HG03457 (cell line): Measurements from ENCODE around the gene BOD1.

Source experiments
- ATAC-seq: cut with Tn5 transposase; IDR thresholded peaks from one replicate; pipeline ENCODE4 v1.9.1; 2021; ENCODE audit warnings: moderate number of reproducible peaks; ENCODE audit not compliant: unreplicated experiment

The BOD1 gene

GRCh38 chr5:173642191-173642816 lies 25.9 kb upstream of the BOD1 start:
- ATAC-seq = no peak

- ATAC-seq = no peak
Measured at GRCh38 chr5:173640156-173640804, 23.8 kb upstream of the BOD1 start.

GRCh38 chr5:173638126-173639040 lies 21.9 kb upstream of the BOD1 start:
- no peak for ATAC-seq

GRCh38 chr5:173637340-173637739 lies 20.9 kb upstream of the BOD1 start:
- ATAC-seq = no peak

GRCh38 chr5:173634465-173634983 lies 18.1 kb upstream of the BOD1 start:
- ATAC-seq = no peak

- no peak for ATAC-seq
Measured at GRCh38 chr5:173633304-173633703, 16.9 kb upstream of the BOD1 start.

- ATAC-seq = no peak
Measured at GRCh38 chr5:173631478-173631877, 15.0 kb upstream of the BOD1 start.

GRCh38 chr5:173630724-173631365 lies 14.4 kb upstream of the BOD1 start:
- ATAC-seq = no peak

- ATAC-seq = no peak
Measured at GRCh38 chr5:173629628-173630027, 13.2 kb upstream of the BOD1 start.

GRCh38 chr5:173628501-173628900 lies 12.1 kb upstream of the BOD1 start:
- no peak for ATAC-seq

GRCh38 chr5:173627860-173628392 lies 11.5 kb upstream of the BOD1 start:
- no peak for ATAC-seq

- no peak for ATAC-seq
Measured at GRCh38 chr5:173627271-173627670, 10.8 kb upstream of the BOD1 start.

GRCh38 chr5:173626505-173626820 lies 10.0 kb upstream of the BOD1 start:
- no peak for ATAC-seq

- ATAC-seq = no peak
Measured at GRCh38 chr5:173625673-173626504, 9.4 kb upstream of the BOD1 start.

- no peak for ATAC-seq
Measured at GRCh38 chr5:173625261-173625660, 8.8 kb upstream of the BOD1 start.

GRCh38 chr5:173624282-173624681 lies 7.8 kb upstream of the BOD1 start:
- no peak for ATAC-seq

- ATAC-seq = no peak
Measured at GRCh38 chr5:173623789-173624188, 7.3 kb upstream of the BOD1 start.

GRCh38 chr5:173623296-173623771 lies 6.9 kb upstream of the BOD1 start:
- ATAC-seq = no peak

GRCh38 chr5:173622183-173623047 lies 6.0 kb upstream of the BOD1 start:
- no peak for ATAC-seq
